Right lung (tissue), 5 donors: ENCODE data around the gene DMRT3. TPM values are rescaled to one million over a fixed set of nuclear protein-coding genes. Genes with fewer than 3 reads are reported as not detected.

Experiments used
- polyA plus RNA-seq, 5 donors: library from polyadenylated mRNA; unstranded; fragments of 120-200 nt; gene quantifications; one replicate each; pipeline versions ENCODE4 v1.2.1 to v1.2.3, GENCODE V29; 2013; ENCODE audit warnings: inconsistent platforms in 1 of 5, low replicate concordance in 1 of 5; ENCODE audit not compliant: insufficient read length in 5 of 5, insufficient read depth in 1 of 5

DMRT3 gene
- polyA plus RNA-seq, 5 donors, result 0.08 TPM; not detected in 4

Other genes starting within 250 kb of the DMRT3 start
- gene DMRT1, start 135.0 kb upstream of the DMRT3 start, polyA plus RNA-seq, result under 1 TPM in 1 of 5 donors, not detected in 4; 0.10 TPM
- gene DMRT2, start 73.7 kb downstream of the DMRT3 start, polyA plus RNA-seq, result 1 to 10 TPM in 1 of 5 donors, under 1 TPM in 2, not detected in 2; 0.08 to 1.4 (median 0.12) TPM